ENCODE data around the gene SELENOO. TPM values are rescaled to one million over a fixed set of nuclear protein-coding genes. Genes with fewer than 3 reads are reported as not detected.

SELENOO gene
- total RNA-seq, 1 experiment from 2014 or later, result 19.0 TPM

- no peak overlapping the region for H3K23ac ChIP-seq (ENCODE audit: insufficient read length, low read depth, low read length)
- no peak overlapping the region for H3K9ac ChIP-seq (ENCODE audit: extremely low read depth, insufficient read length, low read length)
- H3K79me1 ChIP-seq (ENCODE audit: insufficient read depth, low read depth, low read length, poor library complexity, severe bottlenecking), result no peaks in the 10 kb centered on the region
- no peak overlapping the region for H3K4ac ChIP-seq (ENCODE audit: low read depth, low read length)
- no peaks in the 10 kb centered on the region for H3K4me1 ChIP-seq (ENCODE audit: insufficient read depth, low read length)
- TF ChIP-seq CTCF (conservative IDR thresholded peaks at IDR 0.05), result peak; percentile 47
- no peaks in the 10 kb centered on the region for H3K23me2 ChIP-seq (ENCODE audit: insufficient read length, low read depth, low read length, poor library complexity, severe bottlenecking)
- no CpG with 5 or more reads among the region's 19 CpGs for WGBS (ENCODE audit: extremely low coverage, insufficient read length, low lambda C conversion rate)
- no peak overlapping the region for H2AK5ac ChIP-seq (ENCODE audit: insufficient read length, low read length)
- no peaks in the 10 kb centered on the region for H3K79me2 ChIP-seq (ENCODE audit: insufficient read depth, low read length)
- H2BK12ac ChIP-seq (ENCODE audit: insufficient read length, low read depth, low read length), result no peak overlapping the region
- Mint-ChIP-seq H3K4me1 (peaks cover 5 to 9% of the 10 kb centered on the region in 2 experiments), H3K27me3 (ENCODE audit: low read depth) (no peaks in the 10 kb centered on the region), H3K27ac (peak overlapping the region in 1 of 3 experiments; percentile 35; a peak in 1 of 7 replicates), H3K36me3 (ENCODE audit: insufficient read depth in 1 of 3, low read depth in 3 of 3) (peaks cover 17 to 67% (median 59%) of the 10 kb centered on the region in 3 experiments), H3K4me3 (no peak overlapping the region), H3K9me3 (no peaks in the 10 kb centered on the region)
- no peaks in the 10 kb centered on the region for H3K27me3 ChIP-seq (ENCODE audit: insufficient read depth, low read length)
- no peak overlapping the region for H3K4me2 ChIP-seq (ENCODE audit: insufficient read depth, insufficient read length, low read length)
- no peak overlapping the region for H3K27ac ChIP-seq (ENCODE audit: insufficient read length, low read depth, low read length)
- H3T11ph ChIP-seq (ENCODE audit: low read length), result no peak overlapping the region
- no peak overlapping the region for H3K18ac ChIP-seq (ENCODE audit: insufficient read length, low read depth, low read length)
- no peak overlapping the region for H3K14ac ChIP-seq (ENCODE audit: insufficient read depth, low read length)
- H4K91ac ChIP-seq (ENCODE audit: insufficient read length, low read depth, low read length), result no peak overlapping the region
- H4K5ac ChIP-seq (ENCODE audit: insufficient read length, low read depth, low read length), result no peak overlapping the region
- H2BK5ac ChIP-seq (ENCODE audit: insufficient read length, low read length), result no peak overlapping the region
- no peak overlapping the region for H2BK120ac ChIP-seq (ENCODE audit: low read depth, low read length, poor library complexity, severe bottlenecking)
- no peak overlapping the region for H4K8ac ChIP-seq (replicated peaks; ENCODE audit: insufficient read length, low read depth, low read length)
- DNase-seq, result no peak
- no peak overlapping the region for H3K56ac ChIP-seq (ENCODE audit: insufficient read length, low read depth, low read length)
- H4K20me1 ChIP-seq (ENCODE audit: control insufficient read depth, insufficient read depth, insufficient read length), result peaks cover 3% of the 10 kb centered on the region
- H2BK15ac ChIP-seq (ENCODE audit: low read depth, low read length), result no peak overlapping the region
- no peaks in the 10 kb centered on the region for H3K9me3 ChIP-seq (ENCODE audit: control insufficient read depth, low read depth, low read length)
- no peak overlapping the region for H2AFZ ChIP-seq (ENCODE audit: low read length)
- no peak overlapping the region for H2BK20ac ChIP-seq (ENCODE audit: low read depth, low read length, poor library complexity, severe bottlenecking)
Measured at GRCh38 chr22:50221410-50222300, 20.8 kb downstream of the SELENOO start.

Measured in H9 (cell line).